ENCODE measurements around the gene CALHM2. TPM values are rescaled to one million over a fixed set of nuclear protein-coding genes. Genes with fewer than 3 reads are reported as not detected.

The CALHM2 gene
- polyA plus RNA-seq, 3 donors = 6.6 to 95.5 (median 38.1) TPM

DNA sequence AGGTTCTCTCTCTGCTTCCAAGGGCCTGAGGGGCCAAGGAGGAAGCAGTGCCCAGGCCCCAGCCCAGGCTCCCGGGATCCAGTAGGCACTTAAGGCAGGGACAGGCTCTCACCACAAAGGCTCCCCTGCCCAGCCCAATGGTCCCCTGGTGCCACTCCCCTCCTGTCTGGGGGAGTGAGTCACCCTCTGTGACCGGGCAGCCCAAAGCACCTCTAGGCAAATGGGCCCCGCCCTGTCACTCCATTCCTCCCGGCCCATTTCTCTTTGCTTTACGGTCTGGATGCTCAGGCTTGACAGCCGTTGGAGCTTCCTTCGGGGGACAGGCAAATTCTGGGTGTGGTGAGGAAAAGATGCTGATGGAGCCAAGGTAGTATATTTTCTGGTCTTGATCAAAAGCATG is 27.0 kb upstream of the CALHM2 start, which contains the start of gene CALHM3:
Gene CALHM3 (minus strand): TSS at position 106 of the 400 bp plus-strand sequence. CDS start 208 bp downstream, outside the sequence.
- H3K27ac ChIP-seq (ENCODE audit: low read depth, low read length) = no peak within 1 kb of the TSS
- 69 to 83% (median 81%) methylated on average over 7 of the region's 7 CpGs for WGBS, 3 donors

DNA sequence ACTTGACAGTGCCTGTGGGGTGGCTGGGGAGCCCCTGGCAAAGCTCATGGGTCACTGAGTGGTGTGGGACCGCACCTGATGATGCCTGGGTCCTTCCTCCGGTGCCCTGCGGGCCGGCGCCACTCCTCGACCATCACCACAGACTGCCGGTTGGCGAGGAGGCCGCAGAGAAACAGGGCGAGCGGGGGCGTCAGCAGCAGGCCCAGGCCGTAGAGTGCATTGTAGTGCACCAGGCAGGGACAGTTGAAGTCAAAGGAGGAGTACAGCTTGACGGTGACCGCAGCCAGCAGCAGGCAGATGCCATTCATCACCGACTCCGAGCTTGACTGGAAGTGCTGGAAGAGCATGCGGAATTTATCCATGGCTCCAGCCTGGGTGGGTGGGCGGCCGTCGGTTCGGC is 26.5 kb upstream of the CALHM2 start:
- no peak overlapping the region for H3K27ac ChIP-seq (ENCODE audit: low read depth, low read length)
- 90 to 93% (median 92%) methylated on average over 18 to 22 of the region's 22 CpGs for WGBS, 3 donors

DNA sequence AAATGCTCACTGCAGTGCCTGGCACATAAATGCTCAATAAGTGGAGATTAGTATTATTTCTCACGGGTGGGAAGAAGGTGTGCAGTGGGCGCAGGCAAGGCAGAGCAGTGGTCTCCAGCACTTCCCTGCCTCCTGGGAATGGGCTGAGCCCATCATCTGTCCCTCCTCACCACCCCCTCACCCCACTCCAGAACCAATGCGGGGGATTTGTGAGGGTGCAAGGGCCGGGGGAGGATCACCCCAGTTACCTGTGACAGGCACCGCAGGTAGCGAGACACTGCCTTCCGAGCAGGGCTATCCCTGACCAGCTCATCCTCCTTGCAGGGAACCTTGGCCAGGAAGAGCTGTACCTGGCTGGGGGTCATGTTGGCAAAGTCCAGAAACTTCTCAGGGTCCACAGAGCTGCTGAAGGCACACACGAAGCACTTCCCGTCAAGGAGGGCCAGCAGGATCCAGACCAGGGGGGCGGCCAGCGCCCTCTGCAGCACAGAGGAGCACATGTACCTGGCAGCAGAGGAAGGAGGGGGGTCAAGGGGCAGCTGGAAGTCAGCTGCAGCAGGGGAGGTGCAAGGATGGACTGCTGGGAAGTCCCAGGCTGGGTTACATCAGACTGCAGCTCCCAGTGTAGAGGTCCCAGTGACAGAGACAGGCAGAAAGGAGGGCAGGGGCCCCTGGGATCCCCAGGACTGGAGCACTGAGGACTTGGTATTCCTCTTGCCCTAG is 24.0 kb upstream of the CALHM2 start:
- WGBS, 3 donors = 72 to 78% (median 77%) methylated on average over 11 of the region's 11 CpGs
- no peak overlapping the region for H3K27ac ChIP-seq (ENCODE audit: low read depth, low read length)

DNA sequence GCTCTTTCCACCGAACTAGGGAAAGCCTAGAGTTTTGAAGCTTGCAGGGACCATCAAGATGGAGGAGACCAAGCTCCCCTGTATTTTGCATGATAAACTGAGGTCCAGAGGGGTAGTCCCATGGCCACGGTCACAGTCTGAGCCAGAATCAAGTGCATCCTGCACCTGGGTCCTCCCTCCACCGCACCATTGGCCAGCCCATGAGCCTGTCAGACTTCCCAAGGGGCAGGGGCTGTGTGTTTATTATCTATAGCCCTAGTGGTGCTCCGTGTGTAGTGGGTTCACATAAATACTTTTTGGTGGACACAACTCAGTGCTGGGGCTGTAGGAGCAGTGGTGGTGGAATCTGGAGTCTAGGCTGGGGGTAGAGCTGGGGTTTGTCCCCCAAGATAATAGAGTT is 23.3 kb upstream of the CALHM2 start:
- no peak overlapping the region for H3K27ac ChIP-seq (ENCODE audit: low read depth, low read length)

DNA sequence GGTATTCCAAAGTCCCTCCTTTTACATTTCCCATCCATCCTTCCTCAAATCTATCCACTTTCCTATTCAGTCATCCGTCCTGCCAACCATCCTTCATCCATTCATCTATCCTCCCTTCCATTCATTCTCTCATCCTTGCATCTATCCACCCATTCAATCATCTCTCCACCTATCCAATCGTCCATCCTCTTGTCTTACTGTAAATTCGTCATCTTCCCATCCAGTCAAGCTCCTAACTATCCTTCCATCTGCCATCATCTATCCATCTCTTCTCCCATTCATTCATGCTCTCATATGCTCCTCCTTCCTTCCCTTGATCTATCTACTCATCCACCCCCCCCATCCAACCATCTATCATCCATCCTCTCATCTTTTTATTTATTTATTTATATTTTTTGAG is 21.9 kb upstream of the CALHM2 start:
- no peak overlapping the region for H3K27ac ChIP-seq (ENCODE audit: low read depth, low read length)
- WGBS, 3 donors = 77 to 98% (median 94%) methylated on average over 3 of the region's 3 CpGs

More for the DNA sequence above, 23.3 kb upstream of the CALHM2 start:
- WGBS, 3 donors = 85 to 92% (median 88%) methylated on average over 4 of the region's 4 CpGs

DNA sequence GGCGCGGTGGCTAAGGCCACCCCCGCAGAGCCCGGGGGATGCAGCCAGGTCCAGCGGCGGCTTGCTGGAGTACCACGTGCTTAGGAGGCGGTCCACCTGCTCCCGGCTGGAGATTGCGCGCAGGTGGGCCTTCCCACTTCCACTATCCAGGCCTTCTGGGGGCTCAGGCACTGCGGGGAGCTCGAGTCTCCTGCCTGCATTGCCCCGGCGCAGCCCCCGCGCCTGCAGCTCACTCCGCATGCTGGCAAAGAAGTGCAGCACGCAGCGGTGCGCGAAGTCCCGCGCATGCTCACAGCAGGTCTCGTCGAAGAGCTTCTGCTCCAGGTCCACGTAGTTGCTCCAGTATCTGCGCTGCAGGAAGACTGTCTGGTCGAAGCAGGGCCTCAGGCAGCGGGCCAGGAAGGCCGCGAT is 21.1 kb upstream of the CALHM2 start:
- H3K27ac ChIP-seq (ENCODE audit: low read depth, low read length) = no peak overlapping the region
- 76 to 77% (median 76%) methylated on average over 25 to 32 of the region's 32 CpGs for whole genome bisulfite sequencing, 3 donors

DNA sequence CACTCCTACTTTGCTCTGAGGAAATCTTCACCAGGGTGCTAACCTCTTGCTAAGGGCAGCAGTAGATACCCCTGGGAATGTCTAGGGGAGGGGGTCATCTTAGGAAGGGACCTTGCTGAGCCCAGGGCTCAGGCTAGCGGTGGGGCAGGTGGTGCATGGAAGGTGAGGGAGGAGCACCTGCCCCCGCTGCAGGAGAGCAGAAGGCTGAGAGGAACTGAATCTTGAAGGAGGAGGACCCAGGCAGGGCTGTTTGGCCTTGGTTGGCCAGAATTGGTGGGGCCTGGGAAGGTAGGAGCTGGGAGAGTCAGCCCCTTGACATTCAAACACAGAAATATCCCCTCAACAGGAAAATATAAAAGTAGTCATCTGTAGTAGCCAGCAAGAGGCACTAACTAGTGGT is 19.8 kb upstream of the CALHM2 start:
- WGBS, 3 donors = 73 to 100% (median 89%) methylated on average over 2 of the region's 2 CpGs

DNA sequence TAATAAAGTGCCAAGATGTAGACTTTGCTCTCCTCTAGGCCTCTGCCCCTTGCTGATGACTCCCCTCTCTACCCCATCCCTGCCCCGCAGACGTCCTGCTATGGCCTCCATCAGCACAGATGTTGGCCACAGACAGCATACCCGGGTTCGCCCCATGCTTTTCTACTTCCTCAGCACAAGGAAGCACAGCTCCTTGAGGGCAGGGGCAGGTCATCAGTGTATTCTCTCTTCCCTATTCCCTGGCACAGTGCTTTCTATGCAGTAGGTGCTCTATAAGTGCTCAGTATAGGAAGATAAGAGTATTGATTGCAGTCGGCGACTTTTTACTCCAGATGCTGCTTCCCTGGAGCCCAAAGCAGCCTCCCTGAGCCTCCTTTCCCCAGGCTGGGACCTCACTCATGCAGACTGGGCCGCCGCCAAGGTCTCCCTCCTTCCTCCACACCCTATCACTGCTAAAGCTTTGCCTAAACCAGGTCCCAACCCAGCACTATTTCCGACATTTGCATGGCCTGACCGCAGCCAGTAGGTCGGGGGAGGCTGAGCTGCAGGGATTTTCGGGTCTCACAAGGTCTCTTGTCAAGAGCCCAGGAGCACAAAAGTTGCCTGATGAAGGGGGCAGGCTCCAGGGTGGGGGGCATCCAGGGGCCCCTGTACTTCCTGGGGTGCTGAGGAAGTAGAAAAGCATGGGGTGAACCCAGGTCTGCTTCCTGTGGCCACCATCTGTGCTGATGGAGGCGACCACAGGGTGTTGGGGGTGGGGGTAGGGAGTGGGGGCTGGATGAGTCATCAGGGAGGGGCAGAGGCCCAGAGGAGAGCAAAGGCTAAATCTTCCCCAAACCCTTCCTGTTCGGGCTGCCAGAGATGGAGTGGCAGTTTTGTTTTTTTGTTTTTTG is 18.8 kb upstream of the CALHM2 start:
- no peak overlapping the region for H3K27ac ChIP-seq (ENCODE audit: low read depth, low read length)
- WGBS, 3 donors = 32 to 70% (median 33%) methylated on average over 14 of the region's 14 CpGs

More for the DNA sequence above, 19.8 kb upstream of the CALHM2 start:
- no peak overlapping the region for H3K27ac ChIP-seq (ENCODE audit: low read depth, low read length)

DNA sequence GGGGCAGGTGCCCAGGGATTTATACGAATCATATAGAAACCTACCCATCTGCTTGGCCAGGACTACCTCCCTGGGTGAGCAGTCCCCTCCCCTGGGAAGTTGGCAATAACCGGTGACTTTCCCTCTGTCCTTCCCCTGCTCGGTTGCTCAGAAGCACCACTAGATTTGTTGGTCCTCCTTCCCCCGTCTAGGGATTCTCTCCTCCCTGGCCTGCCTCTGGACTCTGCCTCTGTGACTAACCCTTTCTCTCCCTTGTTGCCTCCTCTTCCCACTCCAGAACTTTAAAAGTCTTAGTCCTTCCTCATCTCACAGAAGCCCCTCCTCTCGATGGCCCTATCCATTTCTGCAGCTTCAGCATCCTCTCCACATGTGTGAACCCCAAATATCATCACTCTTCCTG is 17.0 kb upstream of the CALHM2 start:
- no peak overlapping the region for H3K27ac ChIP-seq (ENCODE audit: low read depth, low read length)
- 57 to 68% (median 59%) methylated on average over 5 of the region's 5 CpGs for WGBS, 3 donors

DNA sequence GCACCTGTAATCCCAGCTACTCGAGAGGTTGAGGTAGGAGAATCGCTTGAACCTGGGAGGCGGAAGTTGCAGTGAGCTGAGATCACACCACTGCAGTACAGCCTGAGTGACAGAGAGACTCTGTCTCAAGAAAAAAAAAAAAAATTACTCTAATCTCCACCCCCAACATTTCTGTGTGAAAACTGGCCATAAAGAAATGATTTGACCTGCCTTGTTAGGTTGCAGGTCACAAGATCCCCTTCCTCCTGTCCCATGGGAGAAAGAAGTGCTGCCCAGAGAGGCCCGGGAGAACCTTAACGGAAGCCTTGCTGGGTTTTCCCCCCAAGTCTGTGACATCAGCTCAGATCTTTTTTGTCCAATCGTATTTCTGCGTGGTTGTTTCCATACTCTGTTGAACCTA is 15.2 kb upstream of the CALHM2 start:
- 83 to 88% (median 86%) methylated on average over 7 of the region's 7 CpGs for WGBS, 3 donors
- H3K27ac ChIP-seq (ENCODE audit: low read depth, low read length) = no peak overlapping the region

DNA sequence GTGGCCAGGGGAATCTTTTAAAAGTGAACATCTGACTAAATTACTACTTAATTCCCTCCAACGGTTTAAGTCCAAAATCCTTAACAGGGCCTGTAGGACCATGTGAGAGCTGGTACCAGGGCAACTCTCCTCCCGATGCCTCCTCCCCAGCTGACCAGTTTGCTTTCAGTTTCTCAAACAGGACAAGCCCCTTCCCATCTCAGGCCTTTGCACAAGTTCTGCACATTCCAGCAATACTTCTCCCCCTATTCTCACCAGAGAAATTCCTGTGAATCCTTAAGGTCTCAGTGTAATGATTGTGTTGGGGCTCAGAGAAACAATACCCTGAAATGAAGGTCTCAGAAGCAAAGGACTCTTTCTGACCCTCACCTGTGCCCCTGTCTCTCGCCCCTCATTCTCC is 14.6 kb upstream of the CALHM2 start:
- WGBS, 3 donors = 83 to 91% (median 88%) methylated on average over 3 of the region's 3 CpGs
- no peak overlapping the region for H3K27ac ChIP-seq (ENCODE audit: low read depth, low read length)

DNA sequence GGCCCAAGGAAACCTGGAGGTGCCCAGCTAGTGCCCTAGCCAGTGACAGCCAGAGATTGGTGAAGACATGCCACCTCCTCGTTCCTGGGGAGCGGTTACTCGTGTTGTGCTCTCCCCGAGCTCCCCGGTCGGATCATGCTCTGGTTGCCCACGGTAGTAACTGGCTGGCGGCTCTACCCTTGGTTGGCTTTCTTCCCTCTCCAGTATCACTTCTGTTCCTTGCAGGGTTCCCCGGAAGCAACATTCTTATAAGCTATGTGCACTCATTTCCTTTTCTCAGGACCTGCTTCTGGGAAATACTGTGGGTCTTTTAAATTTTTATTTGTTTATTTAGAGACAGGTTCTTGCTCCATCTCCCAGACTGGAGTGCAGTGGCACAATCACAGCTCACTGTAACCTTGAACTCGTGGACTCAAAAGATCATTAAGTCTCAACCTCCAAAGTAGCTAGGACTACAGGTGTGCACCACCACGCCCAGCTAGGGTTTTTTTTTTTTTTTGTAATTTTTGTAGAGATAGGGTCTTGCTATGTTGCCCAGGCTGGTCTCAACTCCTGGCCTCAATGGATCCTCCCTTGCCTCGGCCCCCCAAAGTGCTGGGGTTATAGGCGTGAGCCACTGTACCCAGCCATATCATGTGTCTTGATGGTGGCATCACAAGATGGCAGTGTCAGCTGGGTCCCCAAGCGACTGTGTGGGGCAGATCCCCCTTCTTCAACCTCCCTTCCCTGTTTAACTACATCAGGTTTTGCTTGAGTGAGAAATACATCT is 13.4 kb upstream of the CALHM2 start:
- 86 to 91% (median 88%) methylated on average over 14 of the region's 14 CpGs for WGBS, 3 donors

DNA sequence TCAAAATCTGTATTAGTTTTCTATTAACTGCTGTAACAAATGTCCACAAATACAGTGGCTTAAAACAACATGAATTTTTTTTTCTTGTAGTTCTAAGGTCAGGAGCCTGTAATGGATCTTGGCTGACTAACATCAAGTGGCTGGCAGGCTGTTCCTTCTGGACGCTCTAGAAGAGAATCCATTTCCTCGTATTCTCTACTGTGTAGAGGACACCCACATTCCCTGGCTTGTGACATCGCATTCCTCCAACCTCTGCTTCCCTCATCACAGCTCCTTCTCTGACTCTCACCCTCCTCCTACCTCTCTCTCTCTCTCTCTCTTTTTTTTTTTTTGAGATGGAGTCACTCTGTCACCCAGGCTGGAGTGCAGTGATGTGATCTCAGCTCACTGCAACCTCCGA is 11.3 kb upstream of the CALHM2 start:
- 60 to 75% (median 64%) methylated on average over 4 of the region's 4 CpGs for WGBS, 3 donors
- H3K27ac ChIP-seq (ENCODE audit: low read depth, low read length) = no peak overlapping the region

More for the DNA sequence above, 13.4 kb upstream of the CALHM2 start:
- no peak overlapping the region for H3K27ac ChIP-seq (ENCODE audit: low read depth, low read length)

DNA sequence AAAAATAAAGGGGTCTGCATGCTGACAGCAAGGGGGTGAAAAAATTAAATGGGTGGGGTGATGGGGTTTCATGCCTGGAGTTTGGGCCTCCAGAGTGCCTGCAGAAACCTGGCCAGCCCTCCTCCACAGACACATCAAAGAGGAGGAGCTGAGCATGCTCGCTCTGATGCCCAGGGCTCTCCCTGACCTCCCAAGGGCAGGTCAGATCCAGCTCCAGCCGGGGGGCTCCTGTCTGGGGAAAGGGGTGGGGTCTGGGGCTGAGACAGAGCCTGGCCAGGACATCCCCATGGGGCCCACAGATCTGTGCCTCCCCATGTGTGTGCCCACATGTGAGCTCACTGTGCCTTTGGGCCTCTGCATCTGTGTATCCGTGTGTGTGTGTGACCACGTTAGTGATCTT is 7.4 kb upstream of the CALHM2 start:
- WGBS, 3 donors = 61 to 73% (median 67%) methylated on average over 4 of the region's 4 CpGs
- no peak overlapping the region for H3K27ac ChIP-seq (ENCODE audit: low read depth, low read length)

DNA sequence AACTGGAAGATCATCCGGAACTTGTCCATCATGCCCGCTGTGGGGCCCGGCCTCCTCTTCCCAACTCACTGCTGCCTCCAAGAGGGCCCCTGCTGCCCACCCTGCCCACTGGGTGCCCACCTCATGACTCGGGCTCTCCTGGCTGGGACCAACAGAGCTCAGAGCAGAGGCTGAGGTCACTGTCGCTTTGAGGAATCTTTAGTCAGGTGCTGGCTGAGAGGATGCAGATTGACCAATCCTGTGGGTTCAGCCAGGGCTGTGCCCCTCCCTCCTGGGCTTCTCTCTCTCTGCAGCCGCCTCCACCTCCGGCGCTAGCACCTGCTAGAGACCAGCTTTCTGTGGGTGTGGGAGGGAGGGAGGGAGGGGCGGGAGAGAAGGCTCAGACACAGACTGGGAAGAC is 6.5 kb upstream of the CALHM2 start, which contains the start of gene CALHM1:
Gene CALHM1 (minus strand): TSS at position 181 of the 400 bp plus-strand sequence. CDS start 149 bp downstream, at position 32.
- 62 to 74% (median 67%) methylated on average over 6 to 8 of the region's 9 CpGs for WGBS, 3 donors
- no peak within 1 kb of the TSS for H3K27ac ChIP-seq (ENCODE audit: low read depth, low read length)

DNA sequence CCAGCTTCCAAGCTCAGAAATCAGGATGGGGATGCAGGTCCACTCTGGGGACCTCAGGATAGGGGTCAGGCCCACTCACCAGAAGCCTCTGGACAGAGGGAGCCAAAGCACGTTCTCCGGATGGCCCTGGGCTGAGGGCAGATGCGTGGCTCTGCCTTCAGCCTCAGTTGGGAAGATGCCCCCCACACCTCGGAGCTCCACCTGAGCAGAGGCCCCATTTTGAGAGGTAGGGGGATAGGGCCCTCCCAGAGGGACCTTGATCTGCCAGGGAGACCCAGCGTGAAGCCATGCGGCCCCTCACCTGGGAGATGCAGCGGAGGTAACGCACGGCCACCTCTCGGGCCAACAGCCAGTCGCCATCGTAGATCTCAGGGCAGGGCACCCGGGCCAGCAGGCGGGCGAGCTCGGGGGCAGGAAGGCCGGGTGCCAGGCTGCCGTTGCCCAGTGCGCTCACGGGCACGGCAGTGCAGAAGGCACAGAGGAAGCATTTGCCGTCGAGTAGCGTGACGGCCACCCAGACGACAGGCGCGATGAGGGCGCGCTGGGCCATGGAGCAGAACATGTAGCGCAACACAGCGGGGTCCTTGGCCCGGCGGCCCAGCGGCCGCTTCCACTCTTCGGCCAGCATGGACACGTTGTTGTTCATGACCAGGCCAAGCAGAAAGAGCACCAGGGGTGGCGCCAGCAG is 5.9 kb upstream of the CALHM2 start:
- H3K27ac ChIP-seq (ENCODE audit: low read depth, low read length) = no peak overlapping the region
- 95 to 97% (median 97%) methylated on average over 39 of the region's 39 CpGs for WGBS, 3 donors

DNA sequence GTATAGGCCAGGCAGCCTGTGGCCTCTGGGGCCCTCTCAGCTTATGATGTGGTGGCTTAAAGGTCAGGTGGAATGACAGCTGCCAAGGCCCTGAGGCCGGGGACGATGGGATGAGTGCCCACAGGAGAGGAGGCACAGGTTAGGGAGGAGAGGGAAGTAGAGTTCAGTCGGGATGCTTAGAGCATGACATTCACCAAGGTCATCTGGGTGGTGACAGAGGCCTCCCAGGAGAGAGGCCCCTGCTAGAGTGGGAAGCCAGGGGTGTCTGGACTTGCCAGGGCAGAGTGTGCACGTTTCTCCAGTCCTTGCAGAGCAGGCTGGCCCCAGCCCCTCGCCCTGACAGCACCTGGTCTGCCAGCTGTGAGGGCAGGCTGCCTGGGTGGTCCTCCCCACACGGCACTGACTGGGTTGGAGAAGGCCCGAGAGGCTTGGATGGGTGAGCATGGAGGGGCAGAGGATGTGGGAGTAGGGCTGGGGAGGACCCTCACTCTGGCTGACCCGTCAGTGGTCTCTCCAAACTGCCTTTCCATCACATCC is 5.1 kb upstream of the CALHM2 start:
- H3K27ac ChIP-seq (ENCODE audit: low read depth, low read length) = no peak overlapping the region
- 74 to 91% (median 85%) methylated on average over 6 to 8 of the region's 8 CpGs for WGBS, 3 donors

Measured in adipose tissue (tissue), 3 donors.